Measurements from ENCODE around the gene PLA2G1B.
"Not testable (repeated sequence)": the region's sequence is repeated elsewhere in the genome, so short reads cannot be mapped to it uniquely, and the experiment has no call there.

Gene PLA2G1B

DNA sequence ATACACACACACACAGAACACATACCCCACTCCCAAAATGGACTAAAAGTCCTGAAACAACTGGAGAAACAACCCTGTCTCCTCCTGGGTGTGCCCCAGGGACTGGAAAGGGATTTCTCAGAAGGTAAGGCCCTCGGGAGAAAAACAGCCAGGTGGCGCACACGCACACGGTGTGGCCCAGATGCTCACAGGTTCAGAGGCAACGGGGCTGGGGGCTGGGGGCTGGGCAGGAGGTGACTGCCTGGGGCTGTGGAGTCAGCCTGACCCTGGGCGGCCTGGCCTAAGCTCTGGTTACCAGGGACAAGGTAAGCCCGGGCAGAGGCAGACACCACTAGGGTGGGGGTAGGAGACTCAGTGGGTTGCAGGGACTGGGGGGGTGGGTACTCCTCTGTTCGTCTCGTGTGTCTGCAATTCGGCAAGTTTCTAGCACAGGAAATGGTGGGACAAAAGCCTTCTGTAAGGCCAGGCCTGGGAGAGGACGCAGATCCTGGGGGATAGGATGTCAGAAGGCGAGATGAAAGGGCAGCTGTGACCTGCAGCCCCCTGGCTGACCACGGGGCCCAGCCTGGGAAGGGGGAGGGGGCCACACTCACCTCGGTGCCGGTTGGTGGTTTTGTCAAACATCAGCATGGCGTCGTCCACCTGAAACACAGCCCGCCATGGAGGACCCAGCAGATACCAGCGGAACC, 31.0 kb upstream of the PLA2G1B start:
- DNase-seq, result peak; percentile 41

DNA sequence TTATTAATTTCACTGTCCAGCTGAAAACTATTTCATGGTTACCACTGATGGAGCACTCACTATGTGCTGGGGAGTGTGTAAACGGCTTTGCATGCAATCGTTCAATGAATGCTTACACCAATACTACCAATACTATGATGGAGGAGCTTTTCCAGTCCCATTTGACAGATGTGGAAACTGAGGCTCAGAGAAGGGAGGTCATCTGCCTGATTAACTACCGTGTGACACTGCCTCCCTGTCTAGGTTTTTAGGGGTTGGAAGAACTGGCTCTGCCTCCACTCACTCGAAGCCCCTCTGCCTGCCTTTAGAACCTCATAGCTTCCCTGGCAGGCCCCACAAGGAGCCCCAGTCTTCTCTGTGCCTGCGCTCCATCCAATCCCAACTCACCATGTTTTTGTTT, 29.5 kb upstream of the PLA2G1B start:
- no peak for DNase-seq

DNA sequence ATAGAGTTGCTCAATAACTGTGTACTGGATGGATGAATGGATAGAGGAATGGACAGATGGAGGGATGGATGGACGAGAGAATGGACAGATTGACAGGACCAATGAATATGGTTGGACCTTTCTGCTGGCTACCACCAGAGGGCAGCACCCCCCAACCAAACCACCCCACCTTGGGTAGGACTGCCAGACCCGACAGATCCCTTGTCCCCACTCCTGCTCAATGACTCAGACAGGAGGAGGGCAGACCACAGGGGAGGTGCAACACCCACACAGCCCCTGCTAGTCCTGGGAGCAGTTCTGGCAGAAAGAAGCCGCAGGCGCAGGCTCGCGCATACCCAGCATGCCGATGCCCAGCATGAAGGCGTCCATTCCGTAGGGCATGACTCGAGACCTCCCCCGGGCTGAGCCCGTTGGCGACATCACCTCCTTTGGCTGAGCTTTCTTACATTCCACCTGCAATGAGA, 29.0 kb upstream of the PLA2G1B start:
- DNase-seq, result peak; percentile 92

DNA sequence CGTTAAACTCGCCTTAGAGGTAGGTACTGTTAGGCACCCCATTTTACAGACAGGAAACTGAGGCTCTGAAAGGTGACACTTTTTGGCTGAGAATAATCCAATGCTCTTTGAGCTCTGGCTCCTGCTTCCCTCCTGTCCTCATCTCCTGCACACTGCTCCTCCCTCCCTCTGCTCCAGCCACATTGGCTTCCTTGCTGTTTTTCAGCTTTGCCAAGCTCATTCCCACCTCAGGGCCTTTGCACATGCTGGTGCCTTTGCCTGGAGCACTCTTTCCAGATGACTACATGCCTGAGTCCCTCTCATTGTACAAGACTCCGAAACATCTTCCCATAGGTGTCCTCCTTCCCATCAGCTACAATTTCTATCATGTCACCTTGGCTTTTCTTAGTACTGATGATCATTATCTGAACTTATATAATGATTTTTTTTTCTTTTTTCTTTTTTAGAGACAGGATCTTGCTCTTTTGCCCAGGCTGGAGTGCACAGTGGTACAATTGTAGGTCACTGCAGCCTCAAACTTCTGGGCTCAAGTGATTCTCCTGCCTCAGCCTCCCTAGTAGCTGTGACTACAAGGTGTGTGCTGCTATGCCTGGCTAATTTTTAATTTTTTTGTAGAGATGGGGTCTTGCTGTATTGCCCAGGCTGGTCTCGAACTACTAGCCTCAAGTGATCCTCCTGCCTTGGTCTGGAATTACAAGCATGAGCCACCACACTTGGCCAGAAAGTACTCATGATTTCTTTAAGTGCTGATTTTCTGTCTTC, 26.2 kb upstream of the PLA2G1B start:
- no peak for DNase-seq

DNA sequence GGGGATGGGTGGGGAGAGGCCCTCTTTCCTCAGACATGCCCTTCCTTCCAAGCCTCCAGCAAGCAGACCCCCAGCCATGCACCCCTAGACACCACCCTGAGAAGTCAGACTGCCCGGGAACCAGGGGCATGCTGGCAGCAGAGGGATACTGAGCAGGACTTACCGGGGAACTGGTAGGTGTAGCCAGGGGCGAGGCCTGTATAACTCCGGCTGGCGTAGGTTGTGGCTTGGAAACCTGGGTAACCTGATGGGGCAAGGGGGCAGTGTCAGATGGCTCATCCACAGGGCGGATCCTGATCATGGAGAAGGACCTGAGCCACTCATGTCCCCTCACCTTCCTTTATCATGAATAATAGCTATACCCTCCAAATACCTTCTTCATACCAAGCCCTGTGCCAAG, 25.6 kb upstream of the PLA2G1B start:
- DNase-seq, result no peak

DNA sequence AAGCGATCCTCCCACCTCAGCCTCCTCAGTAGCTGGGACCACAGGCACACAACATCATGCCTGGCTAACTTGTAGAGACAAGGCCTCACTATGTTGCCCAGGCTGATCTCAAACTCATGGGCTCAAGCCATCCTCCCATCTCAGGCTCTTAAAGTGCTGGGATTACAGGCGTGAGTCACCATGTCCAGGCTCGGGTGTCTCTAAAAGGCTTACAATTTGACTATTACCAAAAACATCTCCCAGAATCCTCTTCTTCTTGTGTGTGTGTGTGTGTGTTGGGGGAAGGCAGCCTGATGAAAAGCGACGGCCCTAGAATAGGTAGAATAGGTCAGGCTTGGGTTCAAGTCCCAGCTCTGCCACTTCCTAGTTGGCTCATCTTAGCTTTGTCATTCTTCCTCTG, 24.5 kb upstream of the PLA2G1B start:
- peak; percentile 47 for DNase-seq

DNA sequence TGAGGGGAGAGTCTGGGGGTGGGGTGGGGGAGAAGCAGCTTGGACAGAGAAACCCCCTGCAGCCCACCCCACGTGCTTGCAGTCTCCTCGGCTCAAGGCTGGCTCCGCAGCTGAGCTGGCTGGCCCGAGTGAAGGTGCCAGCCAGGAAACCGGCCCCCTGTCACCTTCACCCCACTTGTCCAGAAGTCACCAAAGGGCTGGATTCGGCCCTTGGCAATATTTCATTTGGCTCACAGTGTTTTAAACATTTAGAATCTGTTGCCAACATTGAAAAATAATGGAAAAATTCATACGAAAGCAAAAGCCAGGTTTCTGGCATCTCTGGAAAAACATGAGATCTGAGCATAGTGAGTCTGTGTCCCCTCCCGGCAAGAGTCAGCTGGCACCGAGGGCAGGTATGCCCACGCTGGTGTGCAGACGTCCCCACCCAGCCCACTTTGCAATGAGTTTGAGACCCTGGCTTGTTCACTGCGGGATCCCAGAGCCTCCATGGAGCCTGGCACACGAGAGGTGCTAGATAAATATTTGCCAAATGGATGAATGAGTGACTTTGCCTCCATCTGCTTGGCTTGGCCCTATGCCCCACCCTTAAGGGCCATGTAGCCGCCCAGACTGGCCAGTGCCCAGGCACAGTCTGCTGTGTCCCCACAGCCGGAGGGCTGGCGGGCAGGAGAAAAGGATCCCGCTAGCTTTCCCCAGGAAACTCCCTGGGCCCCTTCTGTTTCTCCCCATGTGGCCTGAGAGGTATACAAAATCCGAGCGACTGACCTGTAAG, 23.2 kb upstream of the PLA2G1B start:
- peak; percentile 84 for DNase-seq

DNA sequence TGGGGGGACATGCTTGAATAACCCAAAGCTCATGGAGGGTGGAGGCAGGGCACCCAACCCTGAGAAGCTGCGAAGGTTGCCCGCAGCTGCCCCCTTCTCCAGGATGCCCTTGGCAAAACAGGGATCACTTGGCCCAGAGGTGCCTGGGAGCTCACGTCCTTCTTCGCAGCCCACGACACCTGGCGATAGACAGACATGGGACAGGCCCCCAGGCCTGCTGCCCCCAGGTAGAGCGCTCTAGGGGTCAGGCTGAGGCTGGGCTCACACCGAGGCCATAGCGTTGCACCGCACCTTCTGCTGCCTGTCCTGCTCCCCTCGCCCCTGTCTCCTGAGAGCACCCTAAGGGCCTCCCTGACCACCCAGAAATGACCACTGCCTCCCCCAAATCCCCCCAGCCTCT, 20.2 kb upstream of the PLA2G1B start:
- DNase-seq, result no peak

DNA sequence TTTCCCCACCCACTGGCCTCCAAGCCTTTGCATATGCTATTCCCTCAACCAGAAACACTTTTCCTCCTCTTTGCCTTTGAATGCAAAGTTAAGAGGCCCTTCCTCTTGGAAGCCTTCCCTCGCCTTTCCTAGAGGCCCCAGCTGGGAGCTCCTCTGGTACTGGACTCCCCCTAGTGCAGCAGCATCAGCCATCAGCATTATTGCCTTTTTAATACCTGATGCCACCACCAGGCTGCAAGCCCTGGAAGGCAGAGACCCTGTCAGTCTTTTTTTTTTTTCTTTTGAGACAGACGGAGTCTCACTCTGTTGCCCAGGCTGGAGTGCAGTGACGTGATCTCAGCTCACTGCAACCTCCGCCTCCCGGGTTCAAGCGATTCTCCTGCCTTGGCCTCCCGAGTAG, 19.1 kb upstream of the PLA2G1B start:
- DNase-seq, result peak; percentile 54

DNA sequence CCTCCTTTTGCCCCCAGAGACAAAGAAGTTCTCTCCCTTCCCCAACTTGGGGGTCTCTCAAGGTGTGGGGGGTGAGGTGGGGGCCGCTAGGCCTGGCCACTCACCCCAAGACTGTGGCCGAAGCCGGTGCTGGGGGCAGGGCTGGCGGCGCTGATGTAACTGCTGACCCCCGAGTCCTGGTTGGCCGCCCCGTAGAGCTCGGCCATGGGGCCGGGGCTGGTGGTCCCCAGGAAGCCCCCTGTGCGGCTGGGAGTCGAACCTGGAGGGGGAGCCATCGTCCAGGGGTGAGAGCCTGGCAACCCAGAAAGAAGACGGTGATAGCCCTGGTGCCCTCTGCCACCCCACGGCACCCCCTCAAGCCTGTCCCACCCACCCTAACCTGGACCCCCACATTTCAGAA, 18.5 kb upstream of the PLA2G1B start:
- no peak for DNase-seq

DNA sequence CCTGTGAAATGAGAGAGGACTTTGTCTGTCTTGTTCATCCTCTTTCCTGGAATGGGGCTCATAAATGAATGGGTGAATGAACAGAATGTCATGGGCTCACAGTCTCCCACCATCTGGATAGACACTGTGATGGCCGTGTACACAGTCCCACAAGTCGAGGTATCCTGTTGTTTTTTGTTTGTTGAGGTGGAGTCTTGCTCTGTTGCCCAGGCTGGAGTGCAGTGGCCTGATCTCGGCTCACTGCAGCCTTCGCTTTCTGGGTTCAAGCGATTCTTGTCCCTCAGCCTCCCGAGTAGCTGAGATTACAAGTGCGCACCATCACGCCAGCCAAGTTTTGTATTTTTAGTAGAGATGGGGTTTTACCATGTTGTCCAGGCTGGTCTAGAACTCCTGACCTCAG, 16.1 kb upstream of the PLA2G1B start:
- DNase-seq, result no peak

DNA sequence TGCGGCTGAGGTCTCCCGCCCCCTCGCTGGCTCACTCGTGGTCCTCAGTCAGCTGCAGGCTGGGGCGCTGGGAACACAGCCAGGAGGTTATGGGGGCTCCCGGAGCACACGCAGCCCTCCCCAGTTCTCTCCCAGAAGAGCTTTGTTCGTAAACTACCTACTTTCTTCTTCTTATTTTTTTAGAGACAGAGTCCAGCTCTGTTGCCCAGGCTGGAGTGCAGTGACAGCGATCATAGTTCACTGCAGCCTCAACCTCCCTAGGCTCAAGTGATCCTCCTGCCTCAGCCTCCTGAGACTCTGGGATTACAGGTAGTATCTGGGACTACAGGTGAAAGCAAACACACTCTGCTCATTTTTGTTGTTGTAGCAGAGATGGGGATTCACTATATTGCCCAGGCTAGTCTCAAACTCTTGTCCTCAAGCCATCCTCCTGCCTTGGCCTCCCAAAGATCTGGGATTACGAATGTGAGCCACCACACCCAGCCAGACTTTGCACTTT, 15.5 kb upstream of the PLA2G1B start:
- no peak for DNase-seq

DNA sequence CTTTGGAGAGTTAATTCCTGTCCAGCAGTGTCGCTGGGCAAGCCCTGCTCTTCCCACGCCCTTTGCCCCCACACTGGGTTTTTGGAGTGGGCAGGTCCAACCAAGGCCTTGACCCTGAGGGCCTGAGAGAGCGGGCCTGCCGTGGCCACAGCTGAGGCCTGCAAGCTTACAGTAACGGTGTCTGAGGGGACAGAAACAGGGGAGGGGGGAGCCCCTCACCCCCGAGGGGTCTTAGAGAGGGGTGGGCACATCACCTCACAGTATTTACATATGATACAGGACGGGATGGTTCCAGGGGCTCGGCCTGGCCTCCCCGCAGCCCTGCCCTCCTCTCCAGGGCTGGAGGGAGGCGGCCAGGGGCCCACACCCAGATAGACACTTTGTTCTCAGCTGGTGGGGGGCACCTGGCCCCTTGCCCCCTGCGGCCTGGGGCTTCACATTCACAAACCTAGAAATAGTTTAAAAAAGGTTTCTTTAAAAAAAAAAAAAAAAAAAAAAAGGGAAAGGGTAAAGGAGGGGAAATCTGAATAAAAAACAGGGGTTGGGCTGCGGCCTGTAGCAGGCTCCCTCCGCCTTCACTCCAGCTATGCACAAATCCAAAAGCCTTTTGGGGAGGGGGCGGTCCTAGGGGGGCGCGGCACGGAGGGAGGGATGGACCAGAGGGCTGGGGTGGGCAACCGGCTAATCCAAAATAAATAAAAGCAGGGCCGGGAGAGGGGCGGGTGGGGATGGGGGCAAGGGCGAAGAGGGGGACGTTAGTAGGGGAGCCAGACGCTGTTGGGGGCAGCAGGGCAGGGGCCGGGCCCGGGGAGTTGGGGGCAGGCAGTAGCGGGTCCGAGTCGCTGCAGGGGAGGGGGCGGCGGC, 14.8 kb upstream of the PLA2G1B start:
- DNase-seq, result no peak

DNA sequence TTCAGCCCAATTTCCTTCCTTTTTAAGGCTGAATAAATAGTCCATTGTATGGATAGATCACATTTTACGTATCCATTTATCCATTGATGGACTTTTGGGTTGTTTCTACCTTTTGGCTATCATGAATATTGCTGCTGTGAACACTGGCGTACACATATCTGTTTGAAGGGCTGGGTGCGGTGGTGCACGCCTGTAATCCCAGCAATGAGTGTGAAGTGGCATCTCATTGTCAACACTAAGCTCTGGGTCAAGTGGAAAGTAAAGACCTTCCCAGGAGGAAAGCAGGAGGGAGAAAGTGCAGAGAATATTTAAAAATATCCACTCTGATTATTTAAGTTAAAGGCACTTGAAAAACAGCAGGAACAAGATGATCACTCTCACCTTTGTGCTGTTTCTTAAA, 11.7 kb upstream of the PLA2G1B start:
- DNase-seq, result peak; percentile 34

DNA sequence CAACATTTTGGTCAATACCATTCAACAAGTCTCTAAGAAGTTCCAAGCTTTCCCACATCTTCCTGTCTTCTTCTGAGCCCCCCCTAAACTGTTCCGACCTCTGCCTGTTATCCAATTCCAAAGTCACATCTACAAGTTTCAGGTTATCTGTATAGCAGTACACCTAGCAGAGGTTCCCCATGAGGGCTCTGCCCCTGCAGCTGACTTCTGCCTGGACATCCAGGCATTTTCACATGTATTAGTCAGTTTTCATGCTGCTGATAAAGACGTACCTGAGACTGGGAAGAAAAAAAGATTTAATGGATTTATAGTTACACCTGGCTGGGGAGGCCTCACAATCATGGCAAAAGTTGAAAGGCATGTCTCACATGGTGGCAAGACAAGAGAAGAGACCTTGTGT, 10.2 kb upstream of the PLA2G1B start:
- peak; percentile 36 for DNase-seq

DNA sequence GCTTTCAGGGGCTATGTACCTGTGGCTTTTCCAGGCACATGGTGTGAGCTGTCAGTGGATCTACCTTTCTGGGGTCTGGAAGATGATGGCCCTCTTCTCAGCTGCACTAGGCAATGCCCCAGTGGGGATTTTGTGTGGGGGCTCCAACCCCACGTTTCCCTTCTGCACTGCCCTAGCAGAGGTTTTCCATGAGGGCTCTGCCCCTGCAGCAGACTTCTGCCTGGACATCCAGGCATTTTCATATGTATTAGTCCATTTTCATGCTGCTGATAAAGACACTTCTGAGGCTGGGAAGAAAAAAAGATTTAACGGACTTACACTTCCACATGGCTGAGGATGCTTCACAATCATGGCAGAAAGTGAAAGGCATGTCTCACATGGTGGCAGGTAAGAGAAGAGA, 8.8 kb upstream of the PLA2G1B start:
- DNase-seq, result not testable (repeated sequence)

DNA sequence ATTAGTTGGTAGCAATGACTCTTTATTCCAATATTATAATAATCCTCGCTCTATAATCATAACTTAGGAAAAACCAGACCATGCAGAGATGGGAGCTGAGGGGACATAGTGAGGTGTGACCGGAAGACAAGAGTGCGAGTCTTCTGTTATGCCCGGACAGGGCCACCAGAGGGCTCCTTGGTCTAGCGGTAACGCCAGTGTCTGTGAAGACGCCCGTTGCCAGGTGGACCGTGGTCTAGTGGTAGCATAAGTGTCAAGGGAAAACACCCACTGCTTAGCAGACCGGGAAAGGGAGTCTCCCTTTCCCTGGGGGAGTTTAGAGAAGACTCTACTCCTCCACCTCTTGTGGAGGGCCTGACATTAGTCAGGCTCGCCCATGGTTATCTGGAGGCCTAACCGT, 7.9 kb upstream of the PLA2G1B start:
- DNase-seq, result peak; percentile 91

DNA sequence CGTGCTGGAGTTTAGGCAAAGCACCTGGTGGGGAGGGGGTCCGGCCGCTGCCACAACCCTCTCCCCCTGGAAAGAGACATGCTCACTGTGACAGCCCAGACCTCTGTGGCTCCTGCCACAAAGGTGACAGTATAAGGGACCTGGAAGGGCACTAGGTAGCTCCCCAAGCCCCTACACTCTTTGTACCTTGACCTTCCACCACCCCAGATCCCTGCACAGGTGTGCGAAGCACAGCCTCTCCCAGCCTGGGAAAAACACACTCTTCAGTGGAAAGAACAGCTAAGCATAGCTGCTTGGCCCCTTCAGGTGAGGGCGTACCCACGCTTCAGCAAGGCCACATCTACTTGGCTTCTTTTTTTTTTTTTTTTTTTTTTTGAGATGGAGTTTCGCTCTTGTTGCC, 4.9 kb upstream of the PLA2G1B start:
- DNase-seq, result no peak

DNA sequence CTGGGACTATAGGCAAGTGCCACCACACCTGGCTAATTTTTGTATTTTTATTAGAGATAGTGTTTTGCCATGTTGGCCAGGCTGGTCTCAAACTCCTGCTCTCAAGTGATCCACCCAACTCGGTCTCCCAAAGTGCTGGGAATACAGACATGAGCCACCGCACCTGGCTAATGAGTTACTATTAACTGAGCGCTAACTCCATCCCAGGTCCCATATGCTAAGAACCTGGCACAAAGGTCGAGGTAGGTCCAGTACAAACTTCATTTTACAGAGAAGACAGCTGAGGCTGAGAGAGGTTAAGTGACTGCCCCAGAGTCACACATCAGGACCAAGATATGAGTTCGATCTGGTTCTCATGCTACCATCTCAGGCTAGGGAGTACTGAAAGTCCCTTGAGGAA, 4.5 kb upstream of the PLA2G1B start:
- no peak for DNase-seq

DNA sequence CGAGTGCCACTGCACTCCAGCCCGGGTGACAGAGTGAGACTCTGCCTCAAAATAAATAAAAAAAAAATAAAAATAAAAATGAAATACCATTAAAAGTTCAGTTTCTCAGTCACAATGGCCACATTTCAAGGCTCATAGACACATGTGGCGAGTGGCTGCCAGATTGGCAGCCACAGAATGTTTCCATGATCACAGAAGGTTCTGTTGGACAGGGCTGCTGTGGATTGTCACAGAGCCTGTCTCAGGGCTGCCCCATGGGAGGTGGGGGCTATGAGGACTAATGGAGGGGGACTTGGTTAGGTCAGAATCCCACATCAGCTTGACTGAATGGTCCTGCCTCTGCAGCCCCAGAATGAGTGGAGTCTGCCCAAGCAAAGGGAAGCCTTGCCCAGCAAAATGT, 3.8 kb upstream of the PLA2G1B start:
- DNase-seq, result no peak

DNA sequence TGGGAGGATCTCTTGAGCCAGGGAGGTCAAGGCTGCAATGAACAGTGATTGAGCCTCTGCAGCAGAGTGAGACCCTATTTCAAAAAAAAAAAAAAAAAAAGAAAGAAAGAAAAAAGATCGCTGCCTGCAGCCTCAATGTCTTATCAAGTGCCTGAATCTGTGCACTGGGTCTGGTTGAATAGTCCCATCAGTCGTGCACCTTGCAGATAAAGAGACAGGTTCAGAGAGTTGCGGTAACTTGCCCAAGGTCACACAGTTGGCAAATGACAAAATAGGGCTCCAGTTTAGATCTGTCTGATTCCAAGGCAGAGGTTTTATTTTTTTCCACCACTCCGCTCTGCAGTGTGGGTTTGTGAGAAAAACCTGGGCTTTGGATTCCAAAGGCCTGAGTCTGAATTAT, 649 bp upstream of the PLA2G1B start:
- DNase-seq, result no peak

DNA sequence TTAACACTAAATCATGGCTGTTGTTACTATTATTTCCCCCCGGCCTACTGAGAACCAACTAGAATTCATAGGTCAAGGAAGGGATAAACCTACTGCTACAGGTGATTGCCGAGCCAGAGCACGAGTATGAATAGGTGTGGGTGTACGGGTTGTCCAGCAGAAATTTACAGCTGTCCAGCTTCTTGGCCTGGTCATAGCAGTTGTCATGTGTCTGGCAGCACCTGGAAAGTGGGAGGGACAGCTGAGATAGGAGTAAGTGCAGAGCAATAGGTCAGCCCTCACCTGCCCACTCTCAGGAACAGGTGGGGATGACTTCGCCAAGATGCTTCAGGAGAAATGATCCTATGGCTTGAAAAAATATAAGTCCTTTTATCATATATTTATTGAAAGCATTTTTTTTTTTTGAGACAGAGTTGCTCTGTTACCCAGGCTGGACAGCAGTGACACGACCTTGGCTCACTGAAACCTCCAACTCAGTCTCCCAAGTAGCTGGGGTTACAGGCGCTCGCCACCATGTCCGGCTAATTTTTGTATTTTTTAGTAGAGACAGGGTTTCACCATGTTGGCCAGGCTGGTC, 2.6 kb downstream of the PLA2G1B start:
- DNase-seq, result peak; percentile 31

Data from DMS53 (cell line).